Common myeloid progenitor, CD34-positive (primary cell): ENCODE measurements around the gene CCL22.

ENCODE experiments used
- CTCF ChIA-PET: fragments of 350-600 bp; sonication (Branson Sonifier 250); formaldehyde crosslinking; loops from one replicate; lab custom pipeline; 2021; ENCODE audit warnings: antibody characterized with exemption; lab: Charles Lee
- POLR2A ChIA-PET: fragments of 350-600 bp; sonication (Branson Sonifier 250); formaldehyde crosslinking; loops from one replicate; lab custom pipeline; 2021; ENCODE audit warnings: antibody characterized with exemption; lab: Charles Lee
- DNase-seq, 3 donors: peaks; one replicate each; pipeline versions ENCODE4 v3.0.0 to v3.0.0-alpha.2; 2013
- H3K27ac ChIP-seq, 2 experiments: 1 replicate in 1 of 2; 2 replicates in 1 of 2; pipeline ENCODE4 v1.7.0; 2013; ENCODE audit warnings: inconsistent platforms in 2 of 2, low read length in 2 of 2, mild to moderate bottlenecking in 2 of 2, low read depth in 1 of 2, moderate library complexity in 1 of 2; ENCODE audit not compliant: severe bottlenecking in 2 of 2, insufficient read depth in 1 of 2, poor library complexity in 1 of 2
- H3K27me3 ChIP-seq, 5 experiments: replicated peaks in 2 of 5; 1 replicate in 3 of 5; 2 replicates in 2 of 5; pipeline versions ENCODE4 v1.6.1 to v1.7.0; 2013; ENCODE audit warnings: low read length in 4 of 5, mild to moderate bottlenecking in 2 of 5, moderate library complexity in 2 of 5, inconsistent platforms in 1 of 5; ENCODE audit not compliant: insufficient read depth in 5 of 5, control insufficient read depth in 4 of 5
- H3K36me3 ChIP-seq, 4 experiments: 1 replicate in 2 of 4; 2 replicates in 2 of 4; pipeline versions ENCODE4 v1.6.1 to v1.7.0; 2013; ENCODE audit warnings: low read length in 3 of 4, control low read depth in 1 of 4, mild to moderate bottlenecking in 1 of 4; ENCODE audit not compliant: control insufficient read depth in 4 of 4, insufficient read depth in 4 of 4
- H3K4me1 ChIP-seq, 4 experiments: 1 replicate in 3 of 4; 2 replicates in 1 of 4; pipeline versions ENCODE4 v1.6.1 to v1.7.1; 2013; ENCODE audit warnings: low read length in 3 of 4, mild to moderate bottlenecking in 3 of 4, control low read depth in 1 of 4, inconsistent platforms in 1 of 4, moderate library complexity in 1 of 4; ENCODE audit not compliant: control insufficient read depth in 4 of 4, insufficient read depth in 4 of 4; ENCODE audit errors: control extremely low read depth in 1 of 4
- H3K4me3 ChIP-seq, 7 experiments: 1 replicate in 4 of 7; 2 replicates in 3 of 7; pipeline versions ENCODE4 v1.5.1 to v1.7.0; 2013; ENCODE audit warnings: mild to moderate bottlenecking in 7 of 7, low read length in 6 of 7, moderate library complexity in 6 of 7, inconsistent platforms in 2 of 7, low read depth in 2 of 7, control low read depth in 1 of 7; ENCODE audit not compliant: insufficient read depth in 4 of 7, control insufficient read depth in 1 of 7; ENCODE audit errors: extremely low read depth in 1 of 7
- H3K9me3 ChIP-seq, 5 experiments: 1 replicate in 4 of 5; 2 replicates in 1 of 5; pipeline versions ENCODE4 v1.6.1 to v1.7.1; 2013; ENCODE audit warnings: low read length in 4 of 5, mild to moderate bottlenecking in 2 of 5, inconsistent platforms in 1 of 5, low read depth in 1 of 5, moderate library complexity in 1 of 5; ENCODE audit not compliant: control insufficient read depth in 4 of 5, insufficient read depth in 2 of 5; ENCODE audit errors: control extremely low read depth in 1 of 5
- WGBS: methylation state at CpG from one replicate; pipeline ENCODE4 v1.1.5; 2013; ENCODE audit not compliant: insufficient coverage; 5-methylcytosine and 5-hydroxymethylcytosine counted together

Gene CCL22

DNA sequence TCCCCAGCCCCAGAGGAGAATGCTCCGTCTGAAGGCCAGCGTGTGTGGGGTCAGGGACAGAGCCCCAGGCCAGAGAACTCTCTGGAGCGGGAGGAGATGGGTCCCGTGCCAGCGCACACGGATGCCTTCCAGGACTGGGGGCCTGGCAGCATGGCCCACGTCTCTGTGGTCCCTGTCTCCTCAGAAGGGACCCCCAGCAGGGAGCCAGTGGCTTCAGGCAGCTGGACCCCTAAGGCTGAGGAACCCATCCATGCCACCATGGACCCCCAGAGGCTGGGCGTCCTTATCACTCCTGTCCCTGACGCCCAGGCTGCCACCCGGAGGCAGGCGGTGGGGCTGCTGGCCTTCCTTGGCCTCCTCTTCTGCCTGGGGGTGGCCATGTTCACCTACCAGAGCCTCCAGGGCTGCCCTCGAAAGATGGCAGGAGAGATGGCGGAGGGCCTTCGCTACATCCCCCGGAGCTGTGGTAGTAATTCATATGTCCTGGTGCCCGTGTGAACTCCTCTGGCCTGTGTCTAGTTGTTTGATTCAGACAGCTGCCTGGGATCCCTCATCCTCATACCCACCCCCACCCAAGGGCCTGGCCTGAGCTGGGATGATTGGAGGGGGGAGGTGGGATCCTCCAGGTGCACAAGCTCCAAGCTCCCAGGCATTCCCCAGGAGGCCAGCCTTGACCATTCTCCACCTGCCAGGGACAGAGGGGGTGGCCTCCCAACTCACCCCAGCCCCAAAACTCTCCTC, 24.1 kb downstream of the CCL22 start:
- no peak overlapping the region for H3K27ac ChIP-seq
- no peak overlapping the region for H3K4me3 ChIP-seq
- H3K9me3 ChIP-seq, result no peaks in the 10 kb centered on the region
- peaks cover 0 to 16% (median 11%) of the 10 kb centered on the region in 4 experiments for H3K4me1 ChIP-seq
- no peaks in the 10 kb centered on the region for H3K27me3 ChIP-seq
- ChIA-PET CTCF (no interaction called here), POLR2A (no interaction called here)
- 96% methylated on average over 13 of the region's 16 CpGs for WGBS
- H3K36me3 ChIP-seq, result no peaks in the 10 kb centered on the region
- DNase-seq, result no peak

DNA sequence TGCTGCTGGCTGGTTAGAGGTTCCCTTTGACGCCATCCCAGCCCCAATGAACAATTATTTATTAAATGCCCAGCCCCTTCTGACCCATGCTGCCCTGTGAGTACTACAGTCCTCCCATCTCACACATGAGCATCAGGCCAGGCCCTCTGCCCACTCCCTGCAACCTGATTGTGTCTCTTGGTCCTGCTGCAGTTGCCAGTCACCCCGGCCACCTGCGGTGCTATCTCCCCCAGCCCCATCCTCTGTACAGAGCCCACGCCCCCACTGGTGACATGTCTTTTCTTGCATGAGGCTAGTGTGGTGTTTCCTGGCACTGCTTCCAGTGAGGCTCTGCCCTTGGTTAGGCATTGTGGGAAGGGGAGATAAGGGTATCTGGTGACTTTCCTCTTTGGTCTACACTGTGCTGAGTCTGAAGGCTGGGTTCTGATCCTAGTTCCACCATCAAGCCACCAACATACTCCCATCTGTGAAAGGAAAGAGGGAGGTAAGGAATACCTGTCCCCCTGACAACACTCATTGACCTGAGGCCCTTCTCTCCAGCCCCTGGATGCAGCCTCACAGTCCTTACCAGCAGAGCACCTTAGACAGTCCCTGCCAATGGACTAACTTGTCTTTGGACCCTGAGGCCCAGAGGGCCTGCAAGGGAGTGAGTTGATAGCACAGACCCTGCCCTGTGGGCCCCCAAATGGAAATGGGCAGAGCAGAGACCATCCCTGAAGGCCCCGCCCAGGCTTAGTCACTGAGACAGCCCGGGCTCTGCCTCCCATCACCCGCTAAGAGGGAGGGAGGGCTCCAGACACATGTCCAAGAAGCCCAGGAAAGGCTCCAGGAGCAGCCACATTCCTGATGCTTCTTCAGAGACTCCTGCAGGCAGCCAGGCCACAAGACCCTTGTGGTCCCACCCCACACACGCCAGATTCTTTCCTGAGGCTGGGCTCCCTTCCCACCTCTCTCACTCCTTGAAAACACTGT, 25.0 kb downstream of the CCL22 start:
- Histone ChIP-seq H3K4me3 (peak overlapping the region in 1 of 7 experiments; percentile 31), H3K9me3 (no peaks in the 10 kb centered on the region), H3K36me3 (no peaks in the 10 kb centered on the region), H3K4me1 (peaks cover 0 to 16% (median 11%) of the 10 kb centered on the region in 4 experiments), H3K27me3 (no peaks in the 10 kb centered on the region), H3K27ac (no peak overlapping the region)
- ChIA-PET POLR2A (no interaction called here), CTCF (no interaction called here)
- DNase-seq, result no peak
- 95% methylated on average over 4 of the region's 8 CpGs for WGBS

DNA sequence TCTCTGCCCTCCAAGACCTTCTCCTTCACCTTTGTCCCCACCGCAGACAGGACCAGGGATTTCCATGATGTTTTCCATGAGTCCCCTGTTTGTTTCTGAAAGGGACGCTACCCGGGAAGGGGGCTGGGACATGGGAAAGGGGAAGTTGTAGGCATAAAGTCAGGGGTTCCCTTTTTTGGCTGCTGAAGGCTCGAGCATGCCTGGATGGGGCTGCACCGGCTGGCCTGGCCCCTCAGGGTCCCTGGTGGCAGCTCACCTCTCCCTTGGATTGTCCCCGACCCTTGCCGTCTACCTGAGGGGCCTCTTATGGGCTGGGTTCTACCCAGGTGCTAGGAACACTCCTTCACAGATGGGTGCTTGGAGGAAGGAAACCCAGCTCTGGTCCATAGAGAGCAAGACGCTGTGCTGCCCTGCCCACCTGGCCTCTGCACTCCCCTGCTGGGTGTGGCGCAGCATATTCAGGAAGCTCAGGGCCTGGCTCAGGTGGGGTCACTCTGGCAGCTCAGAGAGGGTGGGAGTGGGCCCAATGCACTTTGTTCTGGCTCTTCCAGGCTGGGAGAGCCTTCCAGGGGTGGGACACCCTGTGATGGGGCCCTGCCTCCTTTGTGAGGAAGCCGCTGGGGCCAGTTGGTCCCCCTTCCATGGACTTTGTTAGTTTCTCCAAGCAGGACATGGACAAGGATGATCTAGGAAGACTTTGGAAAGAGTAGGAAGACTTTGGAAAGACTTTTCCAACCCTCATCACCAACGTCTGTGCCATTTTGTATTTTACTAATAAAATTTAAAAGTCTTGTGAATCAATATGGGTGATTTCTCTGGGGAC, 25.9 kb downstream of the CCL22 start:
- ChIA-PET POLR2A (no interaction called here), CTCF (no interaction called here)
- Histone ChIP-seq H3K9me3 (no peaks in the 10 kb centered on the region), H3K27ac (no peak overlapping the region), H3K36me3 (no peaks in the 10 kb centered on the region), H3K27me3 (no peaks in the 10 kb centered on the region), H3K4me1 (peaks cover 0 to 16% (median 11%) of the 10 kb centered on the region in 4 experiments), H3K4me3 (peak overlapping the region in 1 of 7 experiments; percentile 31)
- peak; percentile 19 to 61 (median 61) for DNase-seq
- 7% methylated on average over 8 of the region's 11 CpGs for WGBS

DNA sequence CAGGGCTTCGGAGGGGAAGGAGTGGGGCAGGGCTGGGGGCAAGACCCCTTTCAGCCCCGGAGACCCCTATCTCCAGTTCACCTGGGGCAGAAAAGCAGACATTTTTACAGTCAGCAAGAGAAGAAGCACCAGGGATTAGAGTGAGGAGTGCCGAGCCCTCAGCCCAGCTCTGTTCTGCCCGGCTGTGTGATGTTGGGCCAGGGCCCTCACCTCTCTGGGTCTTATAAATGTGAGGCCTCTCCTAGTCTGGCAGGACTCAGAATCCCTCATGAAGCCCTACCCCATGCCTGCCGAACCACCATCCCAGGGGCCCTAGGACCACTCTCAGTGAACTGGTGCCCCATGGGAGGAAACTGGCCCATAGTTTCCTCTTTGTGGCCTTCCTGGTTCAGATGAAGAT, 26.5 kb downstream of the CCL22 start:
- ChIA-PET POLR2A (no interaction called here), CTCF (no interaction called here)
- Histone ChIP-seq H3K27me3 (no peaks in the 10 kb centered on the region), H3K27ac (no peak overlapping the region), H3K36me3 (no peaks in the 10 kb centered on the region), H3K4me1 (peaks cover 0 to 16% (median 11%) of the 10 kb centered on the region in 4 experiments), H3K4me3 (no peak overlapping the region), H3K9me3 (no peaks in the 10 kb centered on the region)
- WGBS, result 98% methylated on average over 4 of the region's 5 CpGs
- DNase-seq, result no peak

DNA sequence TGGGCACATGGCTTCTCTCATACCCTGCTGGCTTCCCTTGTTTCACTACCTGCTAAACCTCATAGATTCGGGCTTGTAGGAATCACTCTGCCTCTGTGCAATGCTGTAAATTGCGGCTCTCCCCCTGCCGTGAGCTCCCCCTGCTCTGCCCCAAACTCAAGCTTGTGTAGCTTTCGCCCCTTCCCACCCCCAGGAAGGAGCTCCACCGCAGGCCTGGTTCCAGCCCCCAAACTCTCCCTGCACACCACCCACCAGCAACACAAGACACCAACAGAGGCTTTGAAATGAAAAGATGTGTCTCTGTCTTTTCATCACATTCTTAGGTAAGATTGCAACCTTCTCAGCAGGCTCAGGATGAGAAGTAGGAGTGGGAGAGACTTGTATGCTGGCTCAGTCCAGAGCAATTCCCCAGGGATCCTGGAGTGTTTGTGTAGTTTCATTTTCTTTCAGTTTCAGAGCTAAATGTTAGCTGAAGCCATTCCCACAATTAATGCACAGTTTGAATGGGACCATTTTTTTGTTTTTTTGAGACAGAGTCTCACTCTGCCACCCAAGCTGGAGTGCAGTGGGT, 27.9 kb downstream of the CCL22 start:
- CTCF ChIA-PET, result interaction anchor here (0.6 kb wide), 1 partner anchor 83 kb away, joined by 3 read pairs; no protein-coding TSS in a partner anchor

DNA sequence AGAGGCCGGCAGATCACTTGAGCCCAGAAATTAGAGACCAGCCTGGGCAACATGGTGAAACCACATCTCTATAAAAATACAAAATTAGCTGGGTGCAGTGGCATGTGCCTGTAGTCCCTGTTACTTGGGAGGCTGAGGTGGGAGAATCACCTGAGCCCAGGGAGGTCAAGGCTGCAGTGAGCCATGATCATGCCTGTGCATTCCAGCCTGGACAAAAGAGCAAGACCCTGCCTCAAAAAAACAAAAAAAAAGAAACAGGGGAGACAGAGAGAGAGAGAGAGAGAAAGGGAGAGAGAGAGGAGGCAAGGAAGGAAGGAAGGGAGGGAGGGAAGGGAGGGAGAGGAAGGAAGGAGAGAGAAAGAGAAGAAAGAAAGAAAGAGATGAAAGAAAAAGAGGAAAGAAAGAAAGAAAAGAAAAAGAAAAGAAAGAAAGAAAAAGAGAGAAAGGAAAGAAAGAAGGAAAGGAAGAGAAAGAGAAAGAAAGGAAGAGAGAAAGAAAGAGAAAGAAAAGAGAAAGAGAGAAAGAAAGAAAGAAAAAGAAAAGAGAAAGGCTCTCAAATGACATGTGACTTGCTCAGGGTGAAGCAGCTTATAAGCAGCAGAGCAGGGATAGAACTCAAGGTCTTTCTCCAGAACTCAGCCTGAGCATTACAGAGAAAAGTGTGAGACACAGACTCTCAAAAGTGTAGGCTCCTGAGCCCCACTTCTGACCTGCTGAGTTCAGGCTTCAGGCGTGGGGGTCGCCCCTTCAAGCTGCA, 29.2 kb downstream of the CCL22 start:
- Histone ChIP-seq H3K27ac (no peak overlapping the region), H3K36me3 (no peaks in the 10 kb centered on the region), H3K4me3 (no peak overlapping the region), H3K4me1 (peaks cover 0 to 13% (median 10%) of the 10 kb centered on the region in 4 experiments), H3K9me3 (no peaks in the 10 kb centered on the region), H3K27me3 (no peaks in the 10 kb centered on the region)
- POLR2A ChIA-PET, result no interaction called here
- no peak for DNase-seq
- 92% methylated on average over 3 of the region's 3 CpGs for whole genome bisulfite sequencing
- CTCF ChIA-PET, result interaction anchor here (1.0 kb wide), 1 partner anchor 29 kb away, joined by 4 read pairs; no protein-coding TSS in a partner anchor

More for the DNA sequence above, 27.9 kb downstream of the CCL22 start:
- no peak for DNase-seq
- 98% methylated on average over 4 of the region's 5 CpGs for WGBS
- H3K27me3 ChIP-seq, result no peaks in the 10 kb centered on the region
- no peak overlapping the region for H3K4me3 ChIP-seq
- POLR2A ChIA-PET, result no interaction called here
- no peaks in the 10 kb centered on the region for H3K36me3 ChIP-seq
- H3K9me3 ChIP-seq, result no peaks in the 10 kb centered on the region
- H3K4me1 ChIP-seq, result peaks cover 0 to 13% (median 10%) of the 10 kb centered on the region in 4 experiments
- H3K27ac ChIP-seq, result no peak overlapping the region
